HG03039 (cell line): ENCODE measurements around the gene KAZN.

Experiments
- ATAC-seq: cut with Tn5 transposase; IDR thresholded peaks from one replicate; pipeline ENCODE4 v1.9.1; 2021; ENCODE audit warnings: mild to moderate bottlenecking, moderate library complexity; ENCODE audit not compliant: unreplicated experiment

The KAZN gene

GRCh38 chr1:15014516-15014915 lies 416.0 kb downstream of the KAZN start:
- ATAC-seq = no peak

- ATAC-seq = no peak
Observed at GRCh38 chr1:15016001-15016400, 417.5 kb downstream of the KAZN start.

- no peak for ATAC-seq
Observed at GRCh38 chr1:15016526-15016925, 418.0 kb downstream of the KAZN start.

- no peak for ATAC-seq
Observed at GRCh38 chr1:15017120-15017519, 418.6 kb downstream of the KAZN start.

GRCh38 chr1:15018767-15019166 lies 420.3 kb downstream of the KAZN start:
- ATAC-seq = no peak

- no peak for ATAC-seq
Observed at GRCh38 chr1:15020943-15021745, 422.7 kb downstream of the KAZN start.

GRCh38 chr1:15022048-15022447 lies 423.6 kb downstream of the KAZN start:
- ATAC-seq = no peak

- no peak for ATAC-seq
Observed at GRCh38 chr1:15023205-15023604, 424.7 kb downstream of the KAZN start.

GRCh38 chr1:15023976-15024375 lies 425.5 kb downstream of the KAZN start:
- ATAC-seq = no peak

GRCh38 chr1:15026117-15026489 lies 427.6 kb downstream of the KAZN start:
- no peak for ATAC-seq

- ATAC-seq = no peak
Observed at GRCh38 chr1:15027515-15027986, 429.1 kb downstream of the KAZN start.

- ATAC-seq = no peak
Observed at GRCh38 chr1:15028102-15028501, 429.6 kb downstream of the KAZN start.

- no peak for ATAC-seq
Observed at GRCh38 chr1:15028616-15029015, 430.1 kb downstream of the KAZN start.

GRCh38 chr1:15029036-15029435 lies 430.6 kb downstream of the KAZN start:
- no peak for ATAC-seq

- ATAC-seq = no peak
Observed at GRCh38 chr1:15029786-15030185, 431.3 kb downstream of the KAZN start.

GRCh38 chr1:15031251-15031933 lies 432.9 kb downstream of the KAZN start:
- ATAC-seq = no peak

- no peak for ATAC-seq
Observed at GRCh38 chr1:15033264-15033663, 434.8 kb downstream of the KAZN start.

GRCh38 chr1:15034656-15035055 lies 436.2 kb downstream of the KAZN start:
- no peak for ATAC-seq

- no peak for ATAC-seq
Observed at GRCh38 chr1:15035236-15035635, 436.8 kb downstream of the KAZN start.

GRCh38 chr1:15036101-15036500 lies 437.6 kb downstream of the KAZN start:
- no peak for ATAC-seq

- no peak for ATAC-seq
Observed at GRCh38 chr1:15038232-15039016, 439.9 kb downstream of the KAZN start.
